Neural cell (in vitro differentiated cells): ENCODE results near the gene SLC6A1. TPM values are rescaled to one million over a fixed set of nuclear protein-coding genes. Genes with fewer than 3 reads are reported as not detected.

Experiments used
- H2AFZ ChIP-seq: fragments of 200-600, 300-800 bp; sonication (generic), shearing (Covaris generic); 2 replicates; pipeline ENCODE4 v1.6.0; 2014; ENCODE audit warnings: low read depth, mild to moderate bottlenecking, antibody characterized with exemption, low read length, moderate library complexity
- H3F3A ChIP-seq: fragments of 200-600 bp; shearing (Covaris generic); 2 replicates; pipeline ENCODE4 v1.6.1; 2016; ENCODE audit warnings: mild to moderate bottlenecking, moderate library complexity, mixed read lengths, antibody characterized with exemption, low read length; ENCODE audit not compliant: insufficient read depth, poor library complexity, severe bottlenecking
- H3K27ac ChIP-seq: fragments of 200-600, 300-800 bp; sonication (generic), shearing (Covaris generic); 2 replicates; pipeline ENCODE4 v1.5.1; 2014; ENCODE audit warnings: mild to moderate bottlenecking, low read length, moderate library complexity
- H3K27me3 ChIP-seq: fragments of 300-800, 200-600 bp; sonication (generic), shearing (Covaris generic); 2 replicates; pipeline ENCODE4 v1.6.0; 2014; ENCODE audit warnings: mild to moderate bottlenecking, low read depth, low read length, moderate library complexity; ENCODE audit not compliant: insufficient read depth
- H3K36me3 ChIP-seq: fragments of 300-800, 200-600 bp; sonication (generic), shearing (Covaris generic); 2 replicates; pipeline ENCODE4 v1.5.1; 2014; ENCODE audit warnings: mild to moderate bottlenecking, antibody characterized with exemption, low read length, moderate library complexity; ENCODE audit not compliant: insufficient read depth
- H3K4me2 ChIP-seq: fragments of 300-800, 200-600 bp; sonication (generic), shearing (Covaris generic); 2 replicates; pipeline ENCODE4 v1.6.0; 2014; ENCODE audit warnings: mild to moderate bottlenecking, low read length
- H3K4me3 ChIP-seq: fragments of 300-800, 200-600 bp; sonication (generic), shearing (Covaris generic); 2 replicates; pipeline ENCODE4 v1.5.1; 2014; ENCODE audit warnings: mild to moderate bottlenecking, low read length, moderate library complexity
- H3K79me2 ChIP-seq: fragments of 200-600 bp; shearing (Covaris generic); replicated peaks from 2 replicates; pipeline ENCODE4 v1.6.0; 2014; ENCODE audit warnings: mild to moderate bottlenecking, low read length, moderate library complexity; ENCODE audit not compliant: insufficient read depth
- H3K9ac ChIP-seq: fragments of 300-800, 200-600 bp; sonication (generic), shearing (Covaris generic); 2 replicates; pipeline ENCODE4 v1.6.1; 2016; ENCODE audit warnings: mild to moderate bottlenecking, low read length, mixed read lengths
- H3K9me2 ChIP-seq: fragments of 200-600 bp; shearing (Covaris generic); 2 replicates; pipeline ENCODE4 v1.6.1; 2016; ENCODE audit warnings: mild to moderate bottlenecking, low read length, mixed read lengths; ENCODE audit not compliant: insufficient read depth
- H3K9me3 ChIP-seq: fragments of 200-600, 300-800 bp; sonication (generic), shearing (Covaris generic); 2 replicates; pipeline ENCODE4 v1.6.1; 2016; ENCODE audit warnings: mild to moderate bottlenecking, mixed run types, low read length, moderate library complexity, mixed read lengths
- H4K20me1 ChIP-seq: fragments of 200-600 bp; shearing (Covaris generic); 2 replicates; pipeline ENCODE4 v1.6.1; 2016; ENCODE audit warnings: mild to moderate bottlenecking, mixed run types; ENCODE audit not compliant: insufficient read depth
- CTCF ChIP-seq: fragments of 450-650 bp; IDR thresholded peaks from 2 replicates; pipeline ENCODE4 v1.5.1; 2014; ENCODE audit warnings: antibody characterized with exemption, mild to moderate bottlenecking, moderate library complexity; ENCODE audit not compliant: poor library complexity, severe bottlenecking
- EP300 ChIP-seq: fragments of 450-650 bp; conservative IDR thresholded peaks from 2 replicates; pipeline ENCODE4 v1.6.1; 2014; ENCODE audit warnings: antibody characterized with exemption, mild to moderate bottlenecking, moderate library complexity; ENCODE audit not compliant: poor library complexity, severe bottlenecking
- EZH2 ChIP-seq: fragments of 200-600, 300-800 bp; shearing (Covaris generic), sonication (generic); IDR thresholded peaks from 2 replicates; pipeline ENCODE4 v1.6.1; 2014; ENCODE audit warnings: antibody characterized with exemption, low read length, borderline replicate concordance, mild to moderate bottlenecking; ENCODE audit not compliant: insufficient read depth, poor library complexity, severe bottlenecking
- MXI1 ChIP-seq: fragments of 450-650 bp; conservative IDR thresholded peaks from 2 replicates; pipeline ENCODE4 v1.6.1; 2014; ENCODE audit warnings: antibody characterized with exemption, mild to moderate bottlenecking; ENCODE audit not compliant: poor library complexity, severe bottlenecking
- POLR2AphosphoS5 ChIP-seq: IDR thresholded peaks from 2 replicates; pipeline ENCODE4 v1.6.1; 2012
- RAD21 ChIP-seq: fragments of 450-650 bp; conservative IDR thresholded peaks from 2 replicates; pipeline ENCODE4 v1.6.1; 2014; ENCODE audit warnings: antibody characterized with exemption, mild to moderate bottlenecking, moderate library complexity
- REST ChIP-seq: IDR thresholded peaks from 2 replicates; pipeline ENCODE4 v1.6.1; 2012; ENCODE audit warnings: borderline replicate concordance
- SMC3 ChIP-seq: fragments of 450-650 bp; conservative IDR thresholded peaks from 2 replicates; pipeline ENCODE4 v1.6.1; 2014; ENCODE audit warnings: antibody characterized with exemption, mild to moderate bottlenecking, moderate library complexity; ENCODE audit not compliant: poor library complexity
- TAF1 ChIP-seq: IDR thresholded peaks from 2 replicates; pipeline ENCODE4 v1.6.1; 2012; ENCODE audit warnings: low read depth
- polyA plus RNA-seq: library from polyadenylated mRNA; depleted of rRNA; stranded (reverse); fragments of >200 nt; gene quantifications from 2 replicates; pipeline ENCODE4 v1.2.3, GENCODE V29; 2014

SLC6A1 gene
- polyA plus RNA-seq, 1 donor from 2014 or later, result 43.2 TPM

GRCh38 chr3:11037976-11038375 is 45.4 kb downstream of the SLC6A1 start:
- no peak overlapping the region for H3K4me3 ChIP-seq
- TF ChIP-seq POLR2AphosphoS5 (no peak), TAF1 (no peak), EZH2 (no peak), REST (no peak), MXI1 (no peak), SMC3 (no peak), EP300 (no peak), RAD21 (no peak), CTCF (no peak)
- H3K27me3 ChIP-seq, result no peaks in the 10 kb centered on the region
- no peak overlapping the region for H3K9ac ChIP-seq
- no peaks in the 10 kb centered on the region for H3K36me3 ChIP-seq
- H2AFZ ChIP-seq, result no peak overlapping the region
- H3K9me2 ChIP-seq, result no peaks in the 10 kb centered on the region
- no peaks in the 10 kb centered on the region for H3K9me3 ChIP-seq
- H4K20me1 ChIP-seq, result no peaks in the 10 kb centered on the region
- no peak overlapping the region for H3K4me2 ChIP-seq
- H3K27ac ChIP-seq, result no peak overlapping the region
- no peaks in the 10 kb centered on the region for H3K79me2 ChIP-seq
- H3F3A ChIP-seq, result no peaks in the 10 kb centered on the region

- Histone ChIP-seq H3K9ac (no peak overlapping the region), H3K79me2 (no peaks in the 10 kb centered on the region), H4K20me1 (no peaks in the 10 kb centered on the region), H3K9me3 (no peaks in the 10 kb centered on the region), H3K27ac (no peak overlapping the region), H2AFZ (no peak overlapping the region), H3K4me3 (no peak overlapping the region), H3K36me3 (no peaks in the 10 kb centered on the region), H3K9me2 (no peaks in the 10 kb centered on the region), H3K4me2 (no peak overlapping the region), H3K27me3 (no peaks in the 10 kb centered on the region), H3F3A (no peaks in the 10 kb centered on the region)
- TF ChIP-seq MXI1 (no peak), POLR2AphosphoS5 (no peak), CTCF (no peak), EZH2 (no peak), RAD21 (no peak)
Observed at GRCh38 chr3:11045536-11045935, 53.0 kb downstream of the SLC6A1 start.
